ENCODE data around the gene PDE4D. TPM values are rescaled to one million over a fixed set of nuclear protein-coding genes. Genes with fewer than 3 reads are reported as not detected.
A peak's percentile ranks its signal among the peaks of the same experiment; 100 is the strongest.
"Not testable (repeated sequence)": the region's sequence is repeated elsewhere in the genome, so short reads cannot be mapped to it uniquely, and the experiment has no call there.

PDE4D gene
- total RNA-seq, 1 donor from 2014 or later: 41.0 TPM

DNA sequence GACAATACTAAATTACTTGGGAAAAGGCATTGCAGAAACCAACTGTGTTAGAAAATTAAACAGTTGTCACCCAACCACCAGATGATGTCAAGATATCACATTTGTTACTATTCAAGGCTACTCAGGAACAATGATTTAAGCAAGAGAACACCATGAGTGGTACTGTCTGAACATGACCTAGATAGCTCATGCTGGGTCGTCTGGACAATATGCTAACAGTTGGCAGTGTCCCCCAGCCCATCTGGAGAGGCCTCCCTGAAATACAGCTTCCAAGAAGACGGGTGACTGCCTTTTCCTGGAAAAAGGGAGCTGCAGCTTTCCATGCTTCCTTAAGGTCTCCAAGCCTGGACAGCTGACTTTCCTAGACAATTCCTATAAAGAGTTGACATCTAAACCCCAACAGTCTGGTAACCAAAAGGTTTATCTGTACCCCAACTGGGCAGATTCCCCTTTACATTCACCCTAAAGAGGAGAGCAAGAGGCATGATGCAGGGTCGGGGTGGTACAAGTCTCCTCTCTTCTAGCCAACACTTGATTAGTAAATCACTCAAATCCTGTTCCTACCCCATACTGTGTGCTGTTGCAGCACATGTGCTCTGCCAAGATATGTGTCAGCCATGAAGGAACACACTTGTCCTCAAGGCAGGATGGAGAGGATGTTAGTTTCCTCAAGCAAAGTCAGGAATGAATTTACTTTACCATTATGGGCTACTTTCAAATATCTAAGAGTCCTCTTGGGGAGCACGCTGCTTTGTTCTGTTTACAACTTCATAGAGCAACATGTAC, 433.0 kb downstream of the PDE4D start:
- no peak for DNase-seq

DNA sequence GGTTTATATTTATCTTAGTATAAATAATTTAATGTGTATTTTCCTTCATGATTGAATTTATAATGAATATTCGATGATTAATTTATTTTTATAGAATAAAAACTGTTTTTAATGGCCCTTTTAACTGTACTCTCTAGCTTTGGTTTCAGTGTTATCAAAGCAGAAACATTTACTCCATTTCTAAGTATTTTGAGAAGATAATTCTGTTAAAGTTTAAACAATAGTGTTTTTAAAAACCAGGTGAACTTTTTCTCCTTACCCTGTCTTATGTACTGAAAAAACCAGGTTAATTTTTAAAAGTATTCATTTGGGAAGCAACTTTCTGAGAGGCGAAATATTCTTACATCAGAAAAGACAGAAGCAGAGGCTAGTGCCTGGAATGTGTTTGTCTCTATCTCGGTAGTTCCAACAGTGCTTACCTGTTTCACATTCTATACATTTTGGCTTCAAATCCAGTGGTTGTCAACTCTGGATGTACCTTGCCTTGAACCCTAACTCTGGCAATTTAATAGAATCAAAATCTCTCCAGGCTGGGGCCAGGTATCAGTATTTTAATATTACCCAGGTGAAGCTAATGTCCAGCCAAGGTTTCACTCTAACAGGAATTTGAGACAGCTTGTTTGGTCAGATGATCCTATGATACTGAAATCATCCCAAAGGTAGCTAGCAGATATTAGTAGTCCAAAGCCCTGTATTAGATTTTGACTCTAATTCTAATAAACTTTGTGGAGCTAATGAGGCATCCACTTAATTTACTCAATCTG, 434.4 kb downstream of the PDE4D start:
- DNase-seq: no peak

DNA sequence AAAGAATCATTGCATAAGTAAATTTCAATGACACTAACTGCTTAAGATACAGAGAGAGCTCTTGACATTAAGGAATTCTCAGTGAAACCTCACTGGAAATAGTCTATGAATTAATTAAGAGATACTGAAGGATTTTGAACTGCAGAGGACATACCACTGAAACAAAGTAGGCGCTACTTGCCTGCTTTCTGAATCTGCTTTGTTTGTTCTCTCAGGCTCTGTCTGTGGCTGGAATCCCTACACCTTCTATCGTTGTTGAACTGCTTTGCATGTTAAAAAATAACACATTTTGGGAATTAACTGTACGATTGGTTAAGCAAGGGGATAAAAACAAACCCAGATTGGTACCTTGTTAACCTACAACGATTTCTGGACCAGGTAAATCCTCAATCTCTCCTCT, 435.2 kb downstream of the PDE4D start:
- no peak for DNase-seq

DNA sequence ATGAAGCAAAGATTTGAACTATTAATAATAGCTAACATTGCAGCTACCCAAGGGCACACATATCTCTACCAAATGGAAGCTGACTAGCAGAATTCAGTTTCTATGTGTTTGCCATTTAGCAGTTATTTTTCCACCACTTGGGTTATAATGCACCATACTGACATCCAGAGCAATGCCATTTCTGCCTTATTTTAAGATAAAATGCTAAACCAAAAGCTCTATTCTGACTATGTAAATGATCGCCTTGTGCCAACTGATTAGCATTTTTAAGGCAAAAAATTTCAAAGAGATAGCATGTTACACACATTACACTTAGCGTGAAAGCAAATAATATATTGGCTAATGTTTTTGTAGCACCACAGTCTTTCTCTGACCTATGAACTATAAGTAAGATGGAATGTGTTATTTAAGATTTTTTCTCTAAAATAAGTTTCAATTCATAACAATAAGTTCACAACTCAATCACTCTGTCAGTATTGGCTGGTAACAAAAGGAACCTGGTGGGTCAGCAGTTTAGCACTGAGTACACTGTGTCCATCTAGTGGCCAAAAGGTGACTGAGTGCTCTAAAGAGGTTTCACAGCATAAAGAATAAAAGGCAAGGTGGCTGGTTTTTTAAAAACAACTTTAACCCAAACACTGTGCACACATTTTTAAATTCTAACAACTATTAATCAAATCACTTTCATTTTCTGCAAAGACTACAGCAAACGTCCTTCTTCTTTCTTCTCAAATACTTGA, 443.5 kb downstream of the PDE4D start:
- DNase-seq: peak; percentile 3

DNA sequence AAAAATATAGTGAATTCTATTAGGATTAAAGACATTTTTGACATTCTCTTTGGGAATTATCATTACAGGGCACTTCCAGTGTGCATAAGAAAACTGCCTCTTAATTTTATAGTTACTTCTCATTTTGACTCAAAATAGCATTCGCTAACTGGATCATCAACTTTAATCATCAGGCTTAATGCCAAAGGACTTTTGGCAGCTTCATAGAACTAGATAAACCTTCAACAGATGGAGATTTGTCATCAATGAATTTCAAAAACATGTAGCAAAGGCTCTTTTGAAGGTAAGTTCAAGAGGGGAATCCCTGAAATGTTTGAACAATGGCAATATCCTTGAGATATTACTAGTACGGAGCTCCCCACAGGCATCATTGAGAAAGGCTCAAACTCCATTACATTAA, 447.2 kb downstream of the PDE4D start:
- no peak for DNase-seq

DNA sequence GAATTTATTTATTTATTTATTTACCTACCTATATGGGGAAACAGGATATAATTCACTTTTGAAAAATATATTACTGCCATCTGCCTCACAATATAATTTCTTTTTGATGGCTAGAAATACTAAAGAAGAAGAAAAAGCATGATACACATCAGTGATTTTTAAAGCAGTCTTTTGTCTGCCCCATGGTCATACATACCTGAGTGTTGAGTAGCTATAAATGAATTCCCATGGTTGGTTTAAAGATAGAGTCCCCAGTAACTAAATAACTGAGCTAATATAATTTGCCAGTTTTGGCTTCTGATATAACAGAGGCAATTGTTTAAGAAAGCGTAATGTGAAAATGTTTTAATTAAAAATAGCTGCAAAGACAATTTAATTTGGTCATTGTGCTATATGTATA, 447.8 kb downstream of the PDE4D start:
- DNase-seq: no peak

DNA sequence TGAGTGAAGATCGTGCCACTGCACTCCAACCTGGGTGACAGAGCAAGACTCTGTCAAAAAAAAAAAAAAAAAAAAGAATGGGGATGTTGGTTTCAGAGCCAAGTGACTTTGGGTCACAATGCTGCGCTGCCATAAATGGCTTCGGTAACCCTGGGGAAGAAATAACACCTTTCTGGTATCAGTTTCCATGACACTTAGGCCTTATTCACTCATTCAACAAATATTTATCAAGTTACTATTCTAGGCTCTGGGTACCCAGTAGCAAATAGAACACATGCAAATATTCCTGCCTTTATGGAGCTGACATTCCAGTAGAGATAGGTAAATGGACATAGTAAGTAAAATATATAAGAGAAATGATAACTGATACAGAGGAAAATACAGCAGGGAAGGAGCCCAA, 454.2 kb downstream of the PDE4D start:
- DNase-seq: no peak

DNA sequence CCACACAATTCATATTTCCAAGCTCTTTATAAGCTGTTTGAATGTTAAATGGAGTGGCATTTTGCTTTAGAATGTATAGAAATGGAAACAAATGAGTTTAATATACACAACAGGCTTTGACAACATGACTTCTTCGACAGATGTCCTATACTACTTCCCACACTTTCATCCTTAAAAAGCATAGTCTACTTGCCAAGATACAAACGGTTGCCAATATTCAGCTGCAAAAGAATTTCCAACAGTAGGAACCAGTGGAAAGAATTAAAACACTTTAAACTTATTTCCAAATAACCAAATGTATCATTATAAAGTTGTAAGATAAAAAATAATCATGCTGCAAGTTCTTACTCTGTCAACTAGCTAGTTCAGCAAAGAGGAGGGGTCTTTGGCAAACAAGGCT, 456.4 kb downstream of the PDE4D start:
- DNase-seq: no peak

DNA sequence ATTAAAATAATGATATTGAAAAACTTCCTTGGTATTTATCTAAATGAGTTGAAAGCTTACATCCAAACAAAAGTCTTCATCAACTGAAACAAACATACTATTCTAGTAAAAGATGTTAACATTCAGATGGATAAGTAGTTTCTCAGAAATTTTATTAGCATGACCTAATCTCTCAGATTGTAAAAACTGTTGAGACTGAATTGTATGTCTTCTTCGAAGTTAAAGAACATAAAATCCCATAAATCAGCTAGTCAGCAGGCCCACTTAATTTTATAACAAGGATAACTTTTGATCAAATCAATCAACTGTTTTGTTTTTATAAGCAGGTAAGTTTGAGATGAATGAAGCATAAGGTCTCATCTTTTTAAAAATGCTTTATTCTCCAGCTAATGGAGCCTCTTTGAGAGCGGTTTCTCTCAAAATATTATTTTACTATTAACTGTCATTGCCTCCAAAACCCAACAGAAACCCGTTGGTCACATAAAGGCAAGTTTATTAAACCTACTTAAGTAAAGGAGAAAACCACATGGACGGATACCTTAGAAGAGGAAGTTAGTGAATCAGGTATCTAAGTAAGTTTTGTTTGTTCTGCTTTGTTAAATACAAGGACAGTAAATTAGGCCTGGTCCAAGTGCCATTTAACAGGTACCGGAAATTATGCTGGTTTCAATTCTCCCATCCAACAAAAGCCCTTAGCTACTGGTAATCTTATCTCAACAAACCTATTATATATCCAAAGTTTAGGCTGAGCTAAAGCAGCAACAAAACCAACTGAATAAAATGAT, 457.0 kb downstream of the PDE4D start:
- DNase-seq: no peak

DNA sequence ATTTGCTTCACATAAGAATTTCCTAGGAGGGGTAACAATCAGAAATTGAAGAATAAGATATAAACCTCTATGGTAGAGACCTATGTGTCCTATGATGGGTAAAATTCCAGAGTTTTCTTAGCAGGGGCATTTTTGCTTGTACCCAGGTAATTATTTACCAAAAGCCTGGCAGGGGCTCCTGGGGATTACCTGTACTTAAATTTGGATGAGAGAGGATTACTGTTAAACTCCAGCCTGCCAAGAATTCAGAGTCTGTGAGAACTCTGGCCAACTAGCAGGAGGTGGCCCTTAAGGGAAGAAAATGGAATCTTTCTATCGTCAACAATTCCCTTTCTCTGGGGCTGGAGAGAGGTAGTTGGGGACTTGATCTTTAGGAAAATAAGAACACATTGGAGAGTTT, 460.4 kb downstream of the PDE4D start:
- DNase-seq: no peak

DNA sequence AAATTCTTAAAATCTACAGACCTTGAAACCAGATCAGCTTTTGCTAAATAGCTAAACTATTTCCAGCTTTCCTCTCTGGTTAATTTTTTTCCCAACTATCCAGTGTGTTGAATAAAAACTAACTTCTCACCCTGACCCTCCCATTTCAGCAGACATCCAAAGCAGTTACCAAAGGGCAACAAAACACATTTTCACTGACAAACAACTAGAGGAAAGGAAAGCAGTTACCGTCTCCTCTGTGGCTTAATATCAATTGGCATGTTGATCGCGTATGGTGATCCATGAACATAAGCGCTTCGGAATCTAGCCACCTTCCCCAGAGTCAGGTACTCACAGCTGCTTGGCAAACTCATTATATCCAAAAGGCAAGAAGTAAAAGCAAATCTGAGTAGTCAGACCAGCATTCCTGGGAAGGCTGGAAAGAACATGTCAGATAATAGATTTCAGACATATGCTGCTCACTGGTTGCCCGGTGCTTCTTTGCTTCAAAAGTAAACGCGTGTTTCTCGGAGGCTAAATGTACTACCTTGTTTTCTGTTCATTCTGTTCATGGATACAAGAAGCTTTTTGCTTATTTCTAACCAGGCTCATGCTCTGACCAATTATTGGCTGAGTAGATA, 463.4 kb downstream of the PDE4D start:
- DNase-seq: no peak

DNA sequence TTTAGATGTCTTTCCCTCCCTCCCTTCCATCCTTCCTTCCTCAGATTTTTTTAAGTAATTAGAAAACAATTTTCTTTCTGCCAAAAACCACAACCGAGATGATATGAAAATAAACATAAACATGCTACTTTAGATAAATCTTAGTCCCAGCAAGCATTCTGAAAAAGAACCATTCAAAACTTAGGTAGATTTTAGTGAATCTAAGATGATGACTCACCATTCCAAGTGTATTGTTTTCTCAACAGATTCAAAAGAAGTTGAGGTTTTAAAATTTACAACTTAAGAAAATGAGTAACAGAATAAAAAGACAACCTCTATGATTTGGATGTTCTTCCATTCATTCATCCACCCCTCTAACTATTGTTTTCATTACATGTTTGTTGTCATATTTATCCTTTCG, 465.1 kb downstream of the PDE4D start:
- DNase-seq: peak; percentile 17

DNA sequence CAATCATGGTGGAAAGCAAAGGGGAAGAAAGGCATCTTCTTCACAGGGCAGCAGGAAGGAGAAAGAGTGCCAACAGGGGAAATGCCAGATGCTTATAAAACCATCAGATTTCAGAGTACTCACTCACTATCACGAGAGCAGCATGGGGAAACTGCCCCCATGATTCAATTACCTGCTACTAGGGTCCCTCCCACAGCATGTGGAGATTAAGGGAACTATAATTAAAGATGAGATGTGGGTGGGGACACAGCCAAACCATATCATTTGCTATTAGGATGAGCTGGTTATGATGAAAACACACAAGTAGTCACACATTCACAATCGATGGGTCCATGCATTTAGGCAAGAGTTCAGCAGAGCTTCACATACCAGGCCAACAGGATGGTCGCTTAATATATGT, 469.0 kb downstream of the PDE4D start:
- no peak for DNase-seq

DNA sequence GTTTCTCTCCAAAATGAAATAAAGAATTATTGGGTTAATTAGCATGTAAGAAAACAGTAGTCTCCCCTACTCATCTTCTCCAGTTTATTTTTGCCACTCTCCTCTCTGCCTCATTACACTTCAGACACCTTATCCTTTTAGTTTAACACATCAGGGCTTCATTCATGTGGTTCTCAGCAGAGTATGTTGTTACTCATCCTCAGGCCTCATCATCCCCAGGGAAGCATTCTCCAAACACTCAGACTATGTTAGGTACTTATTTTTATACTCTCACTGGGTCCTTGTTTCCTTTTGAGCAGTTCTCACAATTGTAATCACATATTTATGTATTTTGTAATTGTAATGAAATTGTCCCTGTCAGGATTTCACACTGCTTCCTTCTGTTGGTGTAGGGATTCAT, 470.5 kb downstream of the PDE4D start:
- no peak for DNase-seq

DNA sequence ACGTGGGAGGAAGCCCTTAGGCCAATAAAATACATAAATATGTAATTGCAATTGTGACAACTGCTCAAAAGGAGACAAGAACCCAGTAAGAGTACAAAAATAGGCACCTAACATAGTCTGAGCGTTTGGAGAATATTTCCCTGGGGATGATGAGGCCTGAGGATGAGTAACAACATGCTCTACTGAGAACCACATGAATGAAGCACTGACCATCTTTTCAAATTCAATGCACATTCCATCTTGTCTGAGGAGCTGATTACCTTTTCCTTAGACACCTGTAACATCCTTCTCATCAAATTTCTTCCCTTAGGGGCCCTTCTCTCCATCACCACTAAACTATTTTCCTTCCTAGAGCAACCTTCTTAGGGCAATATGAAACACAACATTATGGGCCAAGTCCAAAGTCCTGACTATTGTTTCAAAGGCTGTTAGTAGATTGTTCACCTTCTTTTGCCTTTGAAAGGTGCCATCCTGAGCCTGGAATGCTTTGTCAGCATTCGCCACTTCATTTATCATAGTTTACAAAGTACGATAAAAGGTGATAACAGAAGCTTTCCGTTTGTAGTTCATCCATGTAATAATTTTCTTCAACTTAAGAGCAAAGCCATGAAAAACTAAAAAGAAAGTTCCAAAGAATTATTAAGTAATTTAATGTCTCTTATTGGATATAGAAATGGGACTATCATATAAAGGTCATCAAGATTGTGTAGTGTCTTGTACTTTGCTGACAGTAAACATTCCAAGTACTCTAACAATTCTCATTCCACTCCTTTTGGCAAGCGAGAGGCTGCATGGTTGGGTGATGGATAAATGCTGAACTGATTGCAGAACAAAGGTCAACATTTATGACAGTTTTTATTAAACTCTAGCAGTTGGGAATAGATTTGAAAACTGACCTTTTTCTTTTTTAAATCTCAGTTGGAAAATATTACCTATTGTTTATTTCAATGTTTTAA, 471.3 kb downstream of the PDE4D start:
- no peak for DNase-seq

DNA sequence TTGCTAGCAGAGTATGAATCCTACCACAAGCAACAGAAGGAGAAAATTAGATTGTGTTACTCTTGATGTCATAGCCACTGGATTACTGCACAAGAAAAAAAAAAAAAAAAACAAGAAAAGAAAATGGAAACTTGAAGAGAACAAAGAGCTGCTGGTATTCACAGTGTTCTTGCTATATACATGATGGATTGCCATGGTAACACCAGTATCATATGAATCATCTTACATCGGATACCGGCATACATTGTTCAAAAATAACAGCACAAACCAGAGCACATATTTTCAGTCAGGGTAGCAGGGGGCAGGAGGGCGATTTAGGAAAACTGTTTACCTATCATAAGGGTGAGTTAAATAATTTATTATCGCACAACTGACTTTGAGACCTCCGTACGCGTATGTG, 472.9 kb downstream of the PDE4D start:
- peak; percentile 2 for DNase-seq

DNA sequence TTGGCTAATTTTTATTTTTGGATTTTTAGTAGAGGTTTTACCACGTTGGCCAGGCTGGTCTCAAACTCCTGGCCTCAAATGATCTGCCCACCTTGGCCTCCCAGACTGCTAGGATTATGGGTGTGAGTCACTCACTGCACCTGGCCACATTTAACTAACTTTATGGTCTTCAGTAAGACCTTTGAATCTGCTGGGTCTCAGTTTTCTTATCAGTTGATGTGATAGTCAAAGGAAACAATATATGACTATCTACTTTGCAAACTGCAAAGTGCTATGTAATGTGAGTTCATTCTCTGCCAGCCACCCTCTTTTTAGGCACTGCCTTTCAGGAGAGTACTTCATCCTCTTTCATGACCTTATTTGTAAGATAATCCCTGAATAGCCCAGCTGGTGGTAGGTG, 474.7 kb downstream of the PDE4D start:
- DNase-seq: no peak

DNA sequence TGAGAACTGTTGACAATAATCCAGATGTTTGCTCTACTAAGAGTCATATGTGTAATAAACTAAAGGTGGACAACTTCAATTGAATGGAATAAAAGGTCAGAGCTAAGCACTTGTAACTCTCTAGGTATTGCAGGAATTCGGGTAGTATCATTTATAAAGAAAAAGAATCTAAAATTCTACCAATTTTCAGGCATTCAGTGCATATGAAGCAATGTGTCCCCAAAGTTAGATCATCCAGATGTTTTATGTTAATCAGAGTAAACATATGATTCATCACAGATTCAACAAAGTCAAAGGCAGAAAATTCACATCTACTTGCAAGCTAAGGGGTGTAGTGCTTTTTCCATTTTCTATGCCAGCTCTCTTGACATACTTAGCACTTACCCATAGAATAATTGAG, 477.1 kb downstream of the PDE4D start:
- DNase-seq: no peak

DNA sequence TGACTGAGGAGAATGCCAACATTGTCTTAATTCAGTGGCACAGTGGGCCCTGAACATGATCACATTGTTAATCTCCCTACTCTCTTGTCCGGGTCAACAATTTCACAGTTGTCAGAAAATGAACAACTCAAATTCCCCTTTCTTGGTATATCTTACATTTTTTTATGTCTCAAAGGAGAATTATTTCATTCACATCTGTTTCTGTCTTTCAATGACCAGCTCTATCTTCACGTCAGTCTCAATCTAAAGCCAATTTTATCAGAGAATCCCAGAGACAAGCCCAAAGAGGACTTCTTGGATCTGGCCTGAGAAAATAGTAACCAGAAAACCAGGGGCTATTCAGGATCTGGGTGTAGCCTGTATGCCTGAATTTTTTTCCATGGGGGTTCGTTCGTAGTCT, 477.5 kb downstream of the PDE4D start:
- DNase-seq: no peak

DNA sequence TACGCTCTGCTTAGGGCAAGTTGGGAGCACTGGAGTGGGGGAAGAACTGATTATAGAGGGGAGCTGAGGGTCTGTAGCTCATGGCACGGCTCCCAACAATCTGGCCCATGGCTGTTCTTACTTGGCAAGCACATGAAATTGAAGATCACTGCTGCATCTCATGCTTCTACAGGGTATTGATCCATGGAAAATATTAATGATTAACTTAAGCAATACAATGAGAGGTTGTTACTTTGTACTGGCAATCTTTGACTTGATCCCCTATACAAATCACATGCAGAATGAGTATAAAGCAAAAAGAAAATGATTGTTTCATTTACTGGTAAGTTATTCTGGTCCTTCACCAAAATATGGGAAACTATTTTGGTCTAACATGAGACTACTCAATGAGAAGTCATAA, 481.1 kb downstream of the PDE4D start:
- no peak for DNase-seq

DNA sequence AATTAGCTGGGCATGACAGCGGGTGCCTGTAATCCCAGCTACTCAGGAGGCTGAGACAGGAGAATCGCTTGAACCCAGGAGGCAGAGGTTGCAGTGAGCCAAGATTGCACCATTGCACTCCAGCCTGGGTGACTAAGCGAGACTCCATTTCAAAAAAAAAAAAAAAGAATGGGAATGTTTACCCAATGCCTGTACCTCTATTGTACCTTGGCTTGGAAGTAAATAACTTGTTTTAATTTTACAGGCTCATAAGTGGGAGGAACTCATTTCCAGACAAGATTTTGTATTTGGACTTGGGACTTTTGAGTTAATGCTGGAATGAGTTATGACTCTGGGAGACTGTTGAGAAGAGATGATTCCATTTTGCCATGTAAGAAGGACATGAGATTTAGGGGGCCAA, 484.5 kb downstream of the PDE4D start:
- DNase-seq: not testable (repeated sequence)

All from dermis blood vessel endothelial cell (primary cell).